Breast epithelium (tissue), 4 donors: ENCODE measurements around the gene QSOX2. TPM values are rescaled to one million over a fixed set of nuclear protein-coding genes. Genes with fewer than 3 reads are reported as not detected.
A peak's percentile ranks its signal among the peaks of the same experiment; 100 is the strongest.

Source experiments
- DNase-seq, 2 donors: peaks; one replicate each; pipeline ENCODE4 v3.0.0-alpha.2; 2019; ENCODE audit warnings: low spot score in 2 of 2
- H3K27ac ChIP-seq, 2 donors: fragments of 200-600 bp; sonication (generic) in 1 of 2; one replicate each; pipeline ENCODE4 v1.5.1; 2016 to 2019; ENCODE audit warnings: mild to moderate bottlenecking in 1 of 2
- H3K27me3 ChIP-seq, 2 donors: fragments of 200-600 bp; sonication (generic) in 1 of 2; one replicate each; pipeline versions ENCODE4 v1.5.1 to v1.6.0; 2017 to 2019; ENCODE audit warnings: control low read depth in 1 of 2, mild to moderate bottlenecking in 1 of 2
- H3K36me3 ChIP-seq: fragments of 200-600 bp; one replicate; pipeline ENCODE4 v1.5.1; 2019
- H3K4me1 ChIP-seq, 2 donors: fragments of 200-600 bp; sonication (generic); one replicate each; pipeline ENCODE4 v1.5.1; 2016 to 2019; ENCODE audit warnings: control low read depth in 1 of 2
- H3K4me3 ChIP-seq, 3 donors: fragments of 200-600 bp; sonication (generic); 1 replicate in 2 of 3; 2 replicates in 1 of 3; pipeline ENCODE4 v1.5.1; 2016 to 2019; ENCODE audit warnings: mild to moderate bottlenecking in 3 of 3, moderate library complexity in 2 of 3
- H3K9me3 ChIP-seq, 2 donors: fragments of 200-600 bp; sonication (generic) in 1 of 2; one replicate each; pipeline ENCODE4 v1.5.1; 2016 to 2019; ENCODE audit warnings: control low read depth in 1 of 2
- POLR2A ChIP-seq: fragments of 450-650 bp; IDR thresholded peaks from one replicate; pipeline ENCODE4 v1.6.1; 2016; ENCODE audit warnings: antibody characterized with exemption, mild to moderate bottlenecking, moderate library complexity
- POLR2AphosphoS5 ChIP-seq, 3 donors: sonication (generic); formaldehyde crosslinking; IDR thresholded peaks; one replicate each; pipeline ENCODE4 v1.6.1; 2017; ENCODE audit warnings: antibody characterized with exemption in 3 of 3
- intact Hi-C: fragments of 100-400 bp; cut with DNase I; formaldehyde crosslinking; loops from one replicate; pipeline ENCODE4 v1.15.1; 2023; ENCODE audit warnings: low total_unique reads
- total RNA-seq, 3 donors: library from RNA; depleted of rRNA; stranded (reverse); fragments of >200 nt; gene quantifications; one replicate each; pipeline ENCODE4 v1.1.0, GENCODE V29; 2016
- TF ChIP-seq, protein P1 (sequence below), 3 donors: fragments of 450-650 bp; IDR thresholded peaks; one replicate each; pipeline ENCODE4 v1.5.1; 2016 to 2017; ENCODE audit warnings: antibody characterized with exemption in 3 of 3, mild to moderate bottlenecking in 3 of 3, moderate library complexity in 3 of 3

The QSOX2 gene
- total RNA-seq, 3 donors from 2014 or later: 5.6 to 8.8 (median 6.2) TPM

- intact Hi-C loops: no loop called here
- H3K27me3 ChIP-seq: peaks cover 4 to 56% of the 10 kb centered on the region in 2 donors
- no peak for TF ChIP-seq POLR2A
- no peak for TF ChIP-seq POLR2AphosphoS5 (IDR thresholded peaks at IDR 0.05)
- TF ChIP-seq, protein P1, sequence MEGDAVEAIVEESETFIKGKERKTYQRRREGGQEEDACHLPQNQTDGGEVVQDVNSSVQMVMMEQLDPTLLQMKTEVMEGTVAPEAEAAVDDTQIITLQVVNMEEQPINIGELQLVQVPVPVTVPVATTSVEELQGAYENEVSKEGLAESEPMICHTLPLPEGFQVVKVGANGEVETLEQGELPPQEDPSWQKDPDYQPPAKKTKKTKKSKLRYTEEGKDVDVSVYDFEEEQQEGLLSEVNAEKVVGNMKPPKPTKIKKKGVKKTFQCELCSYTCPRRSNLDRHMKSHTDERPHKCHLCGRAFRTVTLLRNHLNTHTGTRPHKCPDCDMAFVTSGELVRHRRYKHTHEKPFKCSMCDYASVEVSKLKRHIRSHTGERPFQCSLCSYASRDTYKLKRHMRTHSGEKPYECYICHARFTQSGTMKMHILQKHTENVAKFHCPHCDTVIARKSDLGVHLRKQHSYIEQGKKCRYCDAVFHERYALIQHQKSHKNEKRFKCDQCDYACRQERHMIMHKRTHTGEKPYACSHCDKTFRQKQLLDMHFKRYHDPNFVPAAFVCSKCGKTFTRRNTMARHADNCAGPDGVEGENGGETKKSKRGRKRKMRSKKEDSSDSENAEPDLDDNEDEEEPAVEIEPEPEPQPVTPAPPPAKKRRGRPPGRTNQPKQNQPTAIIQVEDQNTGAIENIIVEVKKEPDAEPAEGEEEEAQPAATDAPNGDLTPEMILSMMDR (IDR thresholded peaks at IDR 0.05): no peak
- no peak for DNase-seq
- H3K27ac ChIP-seq: no peak overlapping the region
- H3K9me3 ChIP-seq: no peaks in the 10 kb centered on the region
- no peak overlapping the region for H3K4me3 ChIP-seq
- H3K36me3 ChIP-seq: no peaks in the 10 kb centered on the region
- H3K4me1 ChIP-seq: no peaks in the 10 kb centered on the region
Measured at GRCh38 chr9:136284951-136285350, 39.3 kb upstream of the QSOX2 start.

DNA sequence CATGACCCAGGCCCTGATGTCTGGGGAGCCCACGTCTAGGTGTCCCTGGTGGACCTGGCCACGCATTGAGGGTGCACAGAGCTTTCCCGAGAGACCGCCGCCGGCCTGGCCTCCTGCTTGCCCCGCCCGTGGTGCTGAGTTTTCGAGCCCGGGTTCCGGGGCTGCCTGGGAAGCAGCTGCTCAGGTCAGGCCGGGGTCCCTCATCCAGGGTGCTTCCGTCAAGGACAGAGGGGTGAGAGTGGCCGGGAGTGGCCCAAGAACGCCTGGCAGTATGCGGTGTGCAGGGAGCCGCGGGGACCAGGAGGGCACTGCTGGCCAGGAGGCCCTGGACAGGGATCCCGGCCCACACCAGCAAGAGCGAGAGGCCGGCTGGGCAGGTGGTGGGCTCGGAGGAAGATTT is 38.7 kb upstream of the QSOX2 start:
- H3K4me3 ChIP-seq: no peak overlapping the region
- H3K36me3 ChIP-seq: no peaks in the 10 kb centered on the region
- no peak overlapping the region for H3K27ac ChIP-seq
- no peaks in the 10 kb centered on the region for H3K4me1 ChIP-seq
- peaks cover 4 to 51% of the 10 kb centered on the region in 2 donors for H3K27me3 ChIP-seq
- H3K9me3 ChIP-seq: no peaks in the 10 kb centered on the region
- intact Hi-C loops: no loop called here
- TF ChIP-seq POLR2A: no peak
- no peak for DNase-seq

DNA sequence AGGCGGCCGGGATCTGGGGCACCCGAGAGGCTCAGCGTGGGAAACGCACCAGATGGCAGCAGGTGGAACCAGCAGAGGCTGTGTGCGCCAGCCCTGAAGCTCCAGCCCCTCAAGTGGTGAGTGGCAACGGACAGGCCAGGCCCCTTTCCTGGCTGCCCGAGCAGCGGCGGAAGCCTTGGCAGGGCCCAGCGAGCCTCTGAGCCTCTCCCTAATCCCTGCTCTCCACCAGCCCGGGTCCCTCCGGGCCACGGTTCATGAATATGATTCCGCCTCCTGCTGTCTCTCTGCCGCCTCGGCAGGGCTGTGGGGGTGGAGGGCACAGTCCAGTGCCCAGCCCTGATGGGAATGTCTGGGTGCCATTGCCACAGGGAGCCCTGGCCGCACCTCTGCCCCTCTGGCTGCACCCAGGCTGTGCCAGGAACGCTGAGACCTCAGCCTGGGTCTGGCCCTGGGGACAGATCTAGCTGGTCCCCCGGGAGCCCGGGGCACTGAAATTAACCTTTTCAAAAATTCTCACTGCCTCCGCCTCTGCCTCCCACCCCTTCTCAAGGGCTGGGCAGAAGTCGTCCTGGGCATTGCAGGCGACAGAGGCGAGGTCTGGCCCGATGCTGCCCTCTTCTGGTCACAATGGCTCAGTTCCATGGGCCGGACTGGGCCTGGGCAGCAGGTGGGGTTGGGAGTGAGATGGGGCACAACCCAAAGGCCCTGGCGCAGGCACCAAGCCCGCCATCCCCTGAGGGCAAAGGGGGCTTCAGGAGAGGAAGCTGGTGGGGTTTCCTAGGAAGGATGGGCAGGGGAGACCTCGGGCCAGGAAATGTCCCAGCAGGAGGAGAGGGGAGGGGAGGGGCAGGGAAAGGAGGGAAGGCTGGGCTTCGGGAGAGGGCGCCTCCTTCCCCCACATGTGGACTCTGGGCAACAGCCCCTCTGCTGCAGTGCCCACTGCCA is 38.0 kb upstream of the QSOX2 start:
- peaks cover 4 to 46% of the 10 kb centered on the region in 2 donors for H3K27me3 ChIP-seq
- intact Hi-C loops: no loop called here
- peak; percentile 66 to 79 for DNase-seq

GRCh38 chr9:136282272-136282861 is 36.8 kb upstream of the QSOX2 start:
- intact Hi-C loops: no loop called here
- no peaks in the 10 kb centered on the region for H3K9me3 ChIP-seq
- TF ChIP-seq POLR2AphosphoS5 (IDR thresholded peaks at IDR 0.05) (no peak), POLR2A (no peak)
- TF ChIP-seq, protein P1 (IDR thresholded peaks at IDR 0.05): no peak
- no peaks in the 10 kb centered on the region for H3K4me1 ChIP-seq
- no peak overlapping the region for H3K4me3 ChIP-seq
- DNase-seq: no peak
- no peaks in the 10 kb centered on the region for H3K36me3 ChIP-seq
- H3K27me3 ChIP-seq: peaks cover 0 to 45% of the 10 kb centered on the region in 2 donors
- H3K27ac ChIP-seq: no peak overlapping the region

More for the DNA sequence above, 38.0 kb upstream of the QSOX2 start:
- Histone ChIP-seq H3K36me3 (no peaks in the 10 kb centered on the region), H3K27ac (no peak overlapping the region), H3K4me1 (no peaks in the 10 kb centered on the region), H3K9me3 (no peaks in the 10 kb centered on the region), H3K4me3 (peak overlapping the region; percentile 15 to 56 (median 35))
- TF ChIP-seq, protein P1 (IDR thresholded peaks at IDR 0.05): peak; percentile 42 to 80 (median 69)
- no peak for TF ChIP-seq POLR2A

GRCh38 chr9:136281421-136282271 is 36.0 kb upstream of the QSOX2 start:
- Histone ChIP-seq H3K36me3 (no peaks in the 10 kb centered on the region), H3K27ac (no peak overlapping the region), H3K27me3 (peaks cover 0 to 42% of the 10 kb centered on the region in 2 donors), H3K4me1 (no peaks in the 10 kb centered on the region), H3K4me3 (no peak overlapping the region), H3K9me3 (no peaks in the 10 kb centered on the region)
- TF ChIP-seq POLR2A (no peak), POLR2AphosphoS5 (IDR thresholded peaks at IDR 0.05) (no peak)
- TF ChIP-seq, protein P1 (IDR thresholded peaks at IDR 0.05): no peak
- intact Hi-C loops: no loop called here
- no peak for DNase-seq
